ENCODE measurements around the gene CKAP5. TPM values are rescaled to one million over a fixed set of nuclear protein-coding genes. Genes with fewer than 3 reads are reported as not detected.
A peak's percentile ranks its signal among the peaks of the same experiment; 100 is the strongest.

The CKAP5 gene
- total RNA-seq, 2 donors from 2014 or later, result 98.1 to 164 TPM

DNA sequence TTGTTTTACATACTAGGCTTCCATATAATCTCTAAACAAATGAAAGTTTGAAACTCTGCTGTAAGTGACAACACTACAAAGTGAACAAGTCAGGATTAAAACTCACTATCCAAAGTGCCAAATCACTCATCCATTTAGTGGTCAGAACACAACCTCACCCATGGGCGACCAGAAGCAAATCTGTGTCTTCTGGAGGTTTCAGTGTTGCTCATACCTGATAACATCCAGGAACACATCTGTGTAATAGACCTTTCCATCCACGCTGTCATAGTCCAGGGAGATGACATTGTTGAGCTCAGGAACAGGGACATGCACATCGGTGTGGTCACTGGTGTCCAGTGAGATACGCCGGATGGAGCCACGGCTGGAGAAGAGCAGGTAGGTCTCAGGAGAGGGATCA is 28.5 kb upstream of the CKAP5 start:
- H3K4me3 Mint-ChIP-seq, result no peak overlapping the region
- H3K4me1 Mint-ChIP-seq (ENCODE audit: low read depth in 2 of 2), result no peaks in the 10 kb centered on the region
- no peak for DNase-seq (ENCODE audit: low spot score)
- no peaks in the 10 kb centered on the region for H3K36me3 Mint-ChIP-seq
- H3K27ac Mint-ChIP-seq, result no peak overlapping the region
- no peaks in the 10 kb centered on the region for H3K9me3 Mint-ChIP-seq
- no peak for ATAC-seq
- peaks cover 6 to 7% of the 10 kb centered on the region in 2 donors for H3K27me3 Mint-ChIP-seq

DNA sequence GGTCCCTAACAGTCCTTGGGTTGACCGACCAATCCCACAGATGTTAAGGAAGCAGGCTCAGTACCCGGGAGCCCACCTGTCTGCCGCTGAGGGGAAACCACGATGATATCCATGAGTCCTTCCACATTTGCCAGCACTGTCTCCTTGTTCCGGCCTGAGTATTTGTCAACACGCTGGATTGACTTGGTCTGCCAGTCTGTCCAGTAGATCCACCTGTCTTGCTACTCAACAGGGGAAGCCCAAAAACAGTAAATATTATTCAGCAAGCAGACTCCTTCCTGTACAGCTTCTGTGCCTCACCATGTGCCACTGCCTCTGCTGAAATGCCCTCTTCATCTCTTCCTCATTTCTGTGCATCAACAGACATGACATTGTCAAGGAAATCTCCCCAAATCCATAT is 22.8 kb upstream of the CKAP5 start:
- no peaks in the 10 kb centered on the region for H3K9me3 Mint-ChIP-seq
- ATAC-seq (no peak), DNase-seq (ENCODE audit: low spot score) (no peak)
- no peak overlapping the region for H3K4me3 Mint-ChIP-seq
- no peak overlapping the region for H3K27ac Mint-ChIP-seq
- peaks cover 10 to 13% of the 10 kb centered on the region in 2 donors for H3K27me3 Mint-ChIP-seq
- no peaks in the 10 kb centered on the region for H3K36me3 Mint-ChIP-seq
- H3K4me1 Mint-ChIP-seq (ENCODE audit: low read depth in 2 of 2), result no peaks in the 10 kb centered on the region

GRCh38 chr11:46865340-46865739 is 19.3 kb upstream of the CKAP5 start:
- no peaks in the 10 kb centered on the region for H3K9me3 Mint-ChIP-seq
- no peak overlapping the region for H3K27ac Mint-ChIP-seq
- peaks cover 7 to 8% of the 10 kb centered on the region in 2 donors for H3K27me3 Mint-ChIP-seq
- no peak for ATAC-seq
- H3K4me1 Mint-ChIP-seq (ENCODE audit: low read depth in 2 of 2), result no peaks in the 10 kb centered on the region
- no peak overlapping the region for H3K4me3 Mint-ChIP-seq
- no peak for DNase-seq (ENCODE audit: low spot score)
- H3K36me3 Mint-ChIP-seq, result no peaks in the 10 kb centered on the region

DNA sequence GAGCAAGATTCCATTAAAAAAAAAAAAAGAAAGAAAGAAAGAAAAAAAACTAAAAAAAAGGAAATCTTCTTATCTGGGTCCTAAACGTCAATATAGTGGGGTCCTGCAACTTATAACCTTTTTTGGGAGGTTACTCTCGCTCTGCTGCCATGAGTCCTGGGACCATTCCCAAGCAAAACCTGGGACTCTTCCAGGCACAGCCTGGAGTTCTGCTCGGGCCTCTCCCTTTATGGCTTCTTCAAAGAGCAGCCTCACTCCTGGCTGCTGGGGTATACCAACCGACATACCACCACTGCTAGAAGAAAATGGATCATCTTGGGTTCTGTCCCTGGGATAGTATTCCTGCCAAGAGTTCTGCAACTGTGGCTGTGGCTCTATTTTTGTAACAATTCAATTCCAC is 14.1 kb upstream of the CKAP5 start:
- Mint-ChIP-seq H3K27ac (no peak overlapping the region), H3K9me3 (no peaks in the 10 kb centered on the region), H3K36me3 (no peaks in the 10 kb centered on the region), H3K4me3 (no peak overlapping the region), H3K27me3 (peaks cover 0 to 6% of the 10 kb centered on the region in 2 donors), H3K4me1 (ENCODE audit: low read depth in 2 of 2) (no peaks in the 10 kb centered on the region)
- ATAC-seq (no peak), DNase-seq (ENCODE audit: low spot score) (no peak)

GRCh38 chr11:46858920-46859546 is 13.0 kb upstream of the CKAP5 start:
- peaks cover 0 to 3% of the 10 kb centered on the region in 2 donors for H3K27me3 Mint-ChIP-seq
- DNase-seq (ENCODE audit: low spot score) (no peak), ATAC-seq (no peak)
- no peaks in the 10 kb centered on the region for H3K4me1 Mint-ChIP-seq (ENCODE audit: low read depth in 2 of 2)
- no peak overlapping the region for H3K27ac Mint-ChIP-seq
- no peaks in the 10 kb centered on the region for H3K36me3 Mint-ChIP-seq
- H3K4me3 Mint-ChIP-seq, result no peak overlapping the region
- no peaks in the 10 kb centered on the region for H3K9me3 Mint-ChIP-seq

- H3K4me3 Mint-ChIP-seq, result no peak overlapping the region
- ATAC-seq (no peak), DNase-seq (ENCODE audit: low spot score) (no peak)
- H3K9me3 Mint-ChIP-seq, result no peaks in the 10 kb centered on the region
- H3K27me3 Mint-ChIP-seq, result peaks cover 0 to 3% of the 10 kb centered on the region in 2 donors
- no peak overlapping the region for H3K27ac Mint-ChIP-seq
- H3K4me1 Mint-ChIP-seq (ENCODE audit: low read depth in 2 of 2), result no peaks in the 10 kb centered on the region
- no peaks in the 10 kb centered on the region for H3K36me3 Mint-ChIP-seq
Measured at GRCh38 chr11:46857666-46858065, 11.6 kb upstream of the CKAP5 start.

DNA sequence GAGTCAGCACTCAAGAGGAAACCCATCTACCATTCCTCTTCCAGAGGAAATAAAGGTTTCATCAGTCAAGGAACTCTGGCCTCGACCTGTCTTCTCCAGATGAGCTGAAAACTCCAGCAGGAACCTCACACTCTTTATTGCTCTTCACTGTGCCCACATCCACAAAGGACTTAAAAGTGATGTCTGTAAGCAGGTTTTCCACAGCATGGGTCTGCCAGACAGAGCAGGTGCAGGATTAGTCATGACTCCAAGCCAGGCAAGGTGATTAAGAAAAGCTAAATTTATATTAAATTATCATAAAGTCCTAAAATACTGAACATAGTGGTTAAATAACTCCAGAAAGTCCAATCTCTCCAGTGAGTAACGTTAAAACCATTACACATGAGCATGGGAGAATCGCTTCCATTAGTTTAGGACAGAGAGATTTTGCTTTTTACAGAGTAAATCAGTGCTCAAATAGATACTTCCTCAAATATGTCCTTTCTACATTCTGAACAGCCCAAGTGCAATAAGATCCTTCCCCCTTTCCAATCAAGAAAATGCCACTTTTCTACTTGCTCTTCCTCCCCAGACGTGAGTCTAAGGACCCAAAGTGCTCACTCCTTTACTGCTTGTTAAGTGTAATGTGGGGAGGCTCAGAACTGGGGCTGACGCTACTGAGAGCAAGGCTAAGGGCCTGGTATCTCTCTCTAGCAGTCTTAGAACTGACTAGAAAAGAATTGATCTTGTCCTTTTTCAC is 10.7 kb upstream of the CKAP5 start:
- H3K27ac Mint-ChIP-seq, result no peak overlapping the region
- ATAC-seq (no peak), DNase-seq (ENCODE audit: low spot score) (no peak)

DNA sequence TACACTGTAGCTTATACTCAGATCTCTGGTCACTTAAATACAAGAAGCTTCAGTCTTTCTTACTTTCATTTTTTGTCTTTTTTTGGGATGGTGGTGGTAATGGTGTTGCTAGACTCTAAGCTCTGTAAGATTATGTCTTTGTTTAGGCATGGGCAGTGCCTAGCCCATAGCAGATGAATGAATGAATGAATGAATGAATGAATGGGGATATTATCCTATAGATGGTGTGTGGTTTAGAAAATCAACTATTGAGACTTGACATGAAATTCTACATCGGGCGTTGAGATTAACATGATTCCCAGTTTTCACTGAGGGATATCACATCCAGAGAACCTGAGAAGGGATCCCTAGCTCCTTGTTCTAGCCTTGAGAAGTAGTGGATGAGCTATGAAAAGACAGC is 9.8 kb upstream of the CKAP5 start:
- H3K27ac Mint-ChIP-seq, result no peak overlapping the region
- H3K36me3 Mint-ChIP-seq, result no peaks in the 10 kb centered on the region
- H3K27me3 Mint-ChIP-seq, result peaks cover 0 to 3% of the 10 kb centered on the region in 2 donors
- H3K4me1 Mint-ChIP-seq (ENCODE audit: low read depth in 2 of 2), result no peaks in the 10 kb centered on the region
- DNase-seq (ENCODE audit: low spot score) (no peak), ATAC-seq (no peak)
- no peak overlapping the region for H3K4me3 Mint-ChIP-seq
- no peaks in the 10 kb centered on the region for H3K9me3 Mint-ChIP-seq

More for the DNA sequence above, 10.7 kb upstream of the CKAP5 start:
- H3K36me3 Mint-ChIP-seq, result no peaks in the 10 kb centered on the region
- peaks cover 0 to 3% of the 10 kb centered on the region in 2 donors for H3K27me3 Mint-ChIP-seq
- H3K4me1 Mint-ChIP-seq (ENCODE audit: low read depth in 2 of 2), result no peaks in the 10 kb centered on the region
- H3K9me3 Mint-ChIP-seq, result no peaks in the 10 kb centered on the region
- no peak overlapping the region for H3K4me3 Mint-ChIP-seq

- Mint-ChIP-seq H3K27me3 (no peaks in the 10 kb centered on the region), H3K4me3 (no peak overlapping the region), H3K27ac (no peak overlapping the region), H3K36me3 (no peaks in the 10 kb centered on the region), H3K9me3 (no peaks in the 10 kb centered on the region), H3K4me1 (ENCODE audit: low read depth in 2 of 2) (no peaks in the 10 kb centered on the region)
- DNase-seq (ENCODE audit: low spot score) (no peak), ATAC-seq (no peak)
Measured at GRCh38 chr11:46855167-46855566, 9.1 kb upstream of the CKAP5 start.

GRCh38 chr11:46850829-46851380 is 4.8 kb upstream of the CKAP5 start:
- Mint-ChIP-seq H3K36me3 (no peaks in the 10 kb centered on the region), H3K4me1 (ENCODE audit: low read depth in 2 of 2) (peaks cover 8 to 11% of the 10 kb centered on the region in 2 donors), H3K9me3 (no peaks in the 10 kb centered on the region), H3K27ac (no peak overlapping the region), H3K4me3 (no peak overlapping the region), H3K27me3 (peaks cover 0 to 2% of the 10 kb centered on the region in 2 donors)
- DNase-seq (ENCODE audit: low spot score), result no peak
- ATAC-seq, result no peak

- H3K27me3 Mint-ChIP-seq, result peaks cover 0 to 2% of the 10 kb centered on the region in 2 donors
- DNase-seq (ENCODE audit: low spot score), result no peak
- peaks cover 13 to 18% of the 10 kb centered on the region in 2 donors for H3K4me1 Mint-ChIP-seq (ENCODE audit: low read depth in 2 of 2)
- no peaks in the 10 kb centered on the region for H3K9me3 Mint-ChIP-seq
- H3K36me3 Mint-ChIP-seq, result peaks cover 6% of the 10 kb centered on the region
- H3K4me3 Mint-ChIP-seq, result no peak overlapping the region
- no peak for ATAC-seq
- H3K27ac Mint-ChIP-seq, result no peak overlapping the region
Measured at GRCh38 chr11:46849631-46850030, 3.6 kb upstream of the CKAP5 start.

DNA sequence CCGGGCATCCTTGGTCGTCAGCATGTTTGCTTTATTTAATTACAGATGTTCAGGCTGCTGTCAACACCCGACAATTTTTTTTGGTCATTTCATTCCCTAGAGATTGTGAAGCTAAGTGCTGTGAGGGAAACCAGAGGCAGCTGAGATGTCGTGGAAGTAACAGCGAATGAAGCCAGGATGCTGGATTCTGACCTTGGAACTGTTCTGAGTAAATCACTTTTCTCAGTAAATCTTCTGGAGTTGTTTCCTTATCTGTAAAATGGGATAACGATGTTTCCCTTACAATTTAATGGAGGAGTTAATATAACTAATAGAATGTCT is 390 bp upstream of the CKAP5 start:
- peaks cover 30 to 38% of the 10 kb centered on the region in 2 donors for H3K4me1 Mint-ChIP-seq (ENCODE audit: low read depth in 2 of 2)
- peaks cover 6% of the 10 kb centered on the region for H3K36me3 Mint-ChIP-seq
- H3K9me3 Mint-ChIP-seq, result no peaks in the 10 kb centered on the region
- H3K27me3 Mint-ChIP-seq, result peaks cover 0 to 2% of the 10 kb centered on the region in 2 donors
- ATAC-seq (peak in 1 of 2 donors; percentile 0), DNase-seq (ENCODE audit: low spot score) (no peak)
- peak overlapping the region; percentile 87 for H3K4me3 Mint-ChIP-seq
- peak overlapping the region; percentile 90 to 94 for H3K27ac Mint-ChIP-seq

GRCh38 chr11:46845440-46845739 is 690 bp downstream of the CKAP5 start:
- no peak for ATAC-seq
- H3K4me1 Mint-ChIP-seq (ENCODE audit: low read depth in 2 of 2), result peaks cover 33 to 38% of the 10 kb centered on the region in 2 donors

GRCh38 chr11:46840116-46840515 is 6.0 kb downstream of the CKAP5 start:
- no peak overlapping the region for H3K27ac Mint-ChIP-seq
- no peak for ATAC-seq

More at GRCh38 chr11:46845440-46845739, 690 bp downstream of the CKAP5 start:
- H3K9me3 Mint-ChIP-seq, result no peaks in the 10 kb centered on the region
- H3K4me3 Mint-ChIP-seq, result peak overlapping the region; percentile 100
- H3K27ac Mint-ChIP-seq, result peak overlapping the region; percentile 90 to 94
- DNase-seq (ENCODE audit: low spot score), result no peak
- H3K36me3 Mint-ChIP-seq, result peaks cover 6% of the 10 kb centered on the region
- peaks cover 0 to 2% of the 10 kb centered on the region in 2 donors for H3K27me3 Mint-ChIP-seq

More at GRCh38 chr11:46840116-46840515, 6.0 kb downstream of the CKAP5 start:
- H3K27me3 Mint-ChIP-seq, result no peaks in the 10 kb centered on the region
- H3K4me1 Mint-ChIP-seq (ENCODE audit: low read depth in 2 of 2), result peaks cover 28 to 37% of the 10 kb centered on the region in 2 donors
- H3K4me3 Mint-ChIP-seq, result no peak overlapping the region
- no peak for DNase-seq (ENCODE audit: low spot score)
- H3K36me3 Mint-ChIP-seq, result peaks cover 2% of the 10 kb centered on the region
- H3K9me3 Mint-ChIP-seq, result no peaks in the 10 kb centered on the region
